HG02798 (cell line): ENCODE results near the gene IP6K2.
A peak's percentile ranks its signal among the peaks of the same experiment; 100 is the strongest.

Experiments
- ATAC-seq: cut with Tn5 transposase; IDR thresholded peaks from one replicate; pipeline ENCODE4 v1.9.1; 2021; ENCODE audit warnings: mild to moderate bottlenecking; ENCODE audit not compliant: unreplicated experiment, poor library complexity

The IP6K2 gene

DNA sequence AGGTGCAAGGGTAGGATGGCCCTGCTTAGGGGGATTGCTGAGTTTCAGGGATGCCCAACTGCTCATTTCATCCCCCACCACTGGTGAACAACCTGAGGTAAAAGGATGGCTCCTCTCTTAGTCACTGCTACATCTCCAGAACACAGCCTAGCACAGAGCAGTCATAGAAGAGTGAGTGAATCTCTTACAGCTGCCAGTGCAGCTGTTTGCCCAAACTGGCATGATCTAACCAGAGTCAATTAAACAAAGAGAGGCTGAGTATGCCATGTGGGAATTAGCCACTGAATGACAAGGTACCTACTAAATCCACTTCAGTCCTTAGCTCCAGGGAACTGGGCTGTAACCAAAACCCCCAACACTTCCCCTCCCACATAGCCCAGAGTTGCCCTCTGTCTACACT lies 24.5 kb downstream of the IP6K2 start:
- no peak for ATAC-seq

DNA sequence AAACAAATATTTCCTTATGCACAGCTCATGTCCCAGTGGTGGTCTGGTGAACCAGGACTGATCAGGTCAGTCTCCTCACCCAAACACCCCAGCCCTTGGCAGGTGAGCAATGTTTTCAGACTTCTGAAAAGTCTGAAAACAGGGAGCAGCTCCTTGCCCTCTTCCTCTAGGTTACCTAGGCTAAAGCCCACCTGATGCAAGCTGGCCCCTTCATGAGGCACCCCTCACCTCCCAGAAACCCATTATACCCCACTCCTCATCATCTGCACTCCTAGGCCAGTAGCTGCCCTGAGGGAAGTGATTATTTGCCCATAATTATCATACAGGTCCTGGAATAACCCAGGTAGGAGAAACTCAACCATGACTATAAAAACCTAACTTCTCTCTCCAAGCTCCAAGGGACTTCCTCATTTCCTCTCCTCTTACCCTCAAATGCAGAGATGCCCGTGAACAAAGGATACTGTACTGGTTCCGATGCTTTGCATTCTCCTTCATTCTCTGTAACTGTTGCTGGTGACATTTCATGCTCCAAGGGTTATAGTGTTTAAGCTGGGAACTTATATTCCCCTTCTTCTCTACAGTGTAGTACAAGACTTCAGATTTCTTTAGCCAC lies 26.1 kb downstream of the IP6K2 start:
- no peak for ATAC-seq

DNA sequence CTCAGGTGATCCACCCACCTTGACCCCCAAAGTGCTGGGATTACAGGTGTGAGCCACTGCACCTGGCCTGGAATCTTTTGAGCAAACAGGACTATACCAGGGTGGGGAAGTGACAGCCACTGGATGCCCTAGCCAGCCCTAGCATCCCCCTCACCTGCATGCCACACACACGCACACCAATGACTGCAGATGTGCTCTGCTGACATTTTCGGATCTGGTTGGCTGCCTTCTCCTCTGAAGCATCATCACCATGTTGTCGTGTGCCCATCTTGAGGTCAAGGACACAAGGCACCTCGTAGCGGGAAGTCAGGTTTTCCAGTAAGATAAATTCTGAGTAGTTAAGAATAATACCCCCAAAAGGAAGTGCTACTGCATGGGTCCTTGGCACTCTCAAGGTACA lies 27.6 kb downstream of the IP6K2 start:
- no peak for ATAC-seq

DNA sequence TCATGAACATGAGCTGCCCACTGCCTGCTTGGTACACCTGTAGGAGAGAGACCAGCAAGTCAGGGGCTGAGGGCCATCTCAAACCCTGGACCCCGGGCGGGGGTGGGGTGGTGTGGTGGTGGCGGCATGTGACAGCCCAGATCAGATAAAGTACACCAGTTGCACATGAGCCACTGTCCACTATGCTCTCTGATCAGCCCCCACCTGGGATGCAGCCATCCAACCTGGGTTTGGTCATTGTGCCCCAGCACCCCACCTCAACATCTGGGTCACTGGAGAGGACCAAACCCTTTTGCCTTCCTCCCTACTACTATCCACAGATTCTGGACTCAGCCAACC lies 28.3 kb downstream of the IP6K2 start:
- no peak for ATAC-seq

DNA sequence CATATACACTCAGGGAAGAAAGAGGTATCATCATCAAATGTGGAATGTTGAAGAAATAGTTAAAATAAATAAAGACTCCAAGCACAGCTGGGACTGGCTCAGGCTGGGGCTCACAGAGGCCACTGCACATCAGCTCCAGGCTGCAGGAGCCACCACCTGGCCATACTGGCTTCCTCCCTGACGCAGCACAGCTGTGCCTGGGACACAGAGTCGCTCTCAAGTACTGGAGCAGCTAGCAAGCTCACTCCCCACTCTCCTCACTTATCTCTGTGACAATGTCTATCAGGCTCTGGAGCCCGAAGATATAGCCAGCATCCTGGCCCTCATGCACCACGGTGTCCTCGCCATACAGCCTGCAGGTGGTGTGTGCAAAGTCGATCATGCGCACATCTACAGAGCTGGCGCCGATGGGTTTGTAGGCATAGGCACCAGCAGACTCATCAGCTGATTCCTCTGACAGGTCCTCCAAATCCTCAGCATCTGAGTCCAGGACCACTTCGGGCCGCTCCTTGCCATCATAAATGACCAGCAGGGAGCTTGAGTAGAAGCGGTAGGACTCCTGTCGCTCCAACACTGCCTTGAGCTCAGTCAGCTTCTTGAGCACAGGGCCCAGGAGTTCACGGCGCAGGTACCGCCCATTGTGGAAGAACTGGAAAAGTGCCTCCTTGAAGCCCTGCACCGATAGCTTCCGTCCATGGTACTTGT lies 28.8 kb downstream of the IP6K2 start:
- no peak for ATAC-seq

DNA sequence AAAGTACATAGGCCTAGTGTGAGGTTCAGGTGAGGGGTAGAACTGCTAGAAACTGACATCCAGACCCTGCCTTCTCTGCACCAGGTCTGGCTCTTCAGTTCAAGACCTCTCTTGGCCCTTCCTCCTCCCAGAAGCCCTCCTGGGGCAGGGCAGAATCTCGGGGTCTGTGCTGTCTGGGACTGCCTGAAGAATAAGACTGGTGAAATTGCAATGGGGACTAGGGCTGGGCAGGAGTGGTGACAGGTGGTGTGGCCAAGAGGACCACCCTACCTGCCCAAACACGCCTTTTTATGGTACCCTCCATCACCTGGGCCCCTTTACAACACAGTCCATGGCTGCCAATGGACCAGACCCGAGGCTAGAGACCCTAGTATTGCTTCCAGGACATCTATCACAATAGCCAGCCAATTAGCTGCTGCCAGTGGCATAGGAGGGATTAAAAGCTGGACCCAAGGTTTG lies 29.8 kb downstream of the IP6K2 start:
- ATAC-seq = no peak

DNA sequence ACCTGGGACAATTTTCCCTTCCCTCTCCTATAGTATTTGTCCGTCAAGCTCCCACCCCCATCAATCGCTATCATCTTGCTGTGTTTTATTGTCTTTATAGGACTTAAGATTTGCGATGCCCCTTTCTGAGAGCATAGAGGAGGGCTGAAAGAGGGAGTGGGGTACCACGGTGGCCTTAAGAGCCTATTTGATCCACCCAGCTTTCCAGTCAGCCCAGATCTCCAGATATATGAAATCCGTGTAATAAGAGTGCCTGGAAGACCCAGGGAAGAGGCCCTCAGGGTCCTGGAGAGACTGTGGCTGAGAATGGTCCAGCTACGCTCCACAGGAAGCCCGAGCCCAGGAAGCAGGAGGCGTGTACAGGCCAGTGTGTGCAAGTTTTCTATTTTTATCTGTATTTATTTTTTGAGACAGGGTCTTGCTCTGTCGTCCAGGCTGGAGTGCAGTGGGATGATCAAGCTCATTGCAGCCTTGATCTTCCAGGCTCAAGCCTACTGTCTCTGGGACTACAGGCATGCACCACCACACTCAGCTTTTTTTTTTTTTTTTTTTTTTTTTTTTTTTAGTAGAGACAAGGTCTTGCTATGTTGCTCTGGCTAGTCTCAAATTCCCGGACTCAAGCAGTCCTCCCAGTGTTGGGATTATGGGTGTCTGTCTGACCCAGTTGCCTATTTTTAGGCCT lies 30.3 kb downstream of the IP6K2 start:
- ATAC-seq = no peak

DNA sequence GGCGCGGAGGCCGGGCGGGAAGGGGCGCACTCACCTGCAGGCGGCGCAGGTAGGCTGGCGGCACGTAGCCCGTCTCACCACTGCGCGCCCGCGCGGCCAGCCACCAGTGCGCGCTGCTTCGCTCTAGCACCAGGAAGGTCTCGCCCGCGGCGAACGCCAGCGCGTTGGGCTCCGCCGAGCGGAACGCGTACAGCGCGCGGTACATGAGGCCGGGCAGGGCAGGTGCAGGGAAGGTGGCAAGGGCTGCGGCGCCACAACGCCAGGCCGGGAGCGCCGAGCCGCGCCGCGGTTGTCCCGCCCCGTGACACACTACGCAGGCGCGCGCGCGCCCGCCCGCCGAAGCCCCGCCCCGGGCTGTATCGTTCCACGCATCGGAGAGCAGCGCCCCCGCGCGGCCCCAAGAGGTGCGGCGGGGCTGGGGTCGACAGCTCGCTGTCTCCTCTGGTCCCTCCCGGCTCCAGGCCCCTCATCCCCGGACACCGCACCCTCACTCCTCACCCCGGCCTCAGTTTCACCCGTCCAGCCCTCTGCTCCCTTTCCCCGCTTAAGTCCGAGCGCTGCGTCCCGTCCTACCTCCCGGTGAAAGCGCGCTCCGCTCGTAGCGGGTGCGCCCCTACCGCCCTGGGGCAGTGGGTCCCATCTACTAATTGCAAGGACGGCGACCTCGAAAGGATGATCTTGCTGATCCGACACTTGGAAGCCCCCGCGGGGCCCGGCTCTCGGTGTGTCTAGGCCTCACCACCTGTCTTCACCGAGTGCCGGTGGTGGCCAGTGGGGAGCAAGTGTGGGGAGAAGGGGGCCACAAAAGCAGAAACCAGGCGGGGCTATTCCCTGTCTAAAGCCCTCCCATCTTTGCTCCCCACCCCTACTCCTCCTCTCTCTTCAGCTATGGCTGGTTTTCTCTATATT lies 31.2 kb downstream of the IP6K2 start, which contains the start of gene NCKIPSD:
Gene NCKIPSD, minus strand, starts transcription at position 313 of the 909 bp plus-strand sequence. Its CDS starts 108 bp downstream, at position 205.
- ATAC-seq = peak; percentile 88

DNA sequence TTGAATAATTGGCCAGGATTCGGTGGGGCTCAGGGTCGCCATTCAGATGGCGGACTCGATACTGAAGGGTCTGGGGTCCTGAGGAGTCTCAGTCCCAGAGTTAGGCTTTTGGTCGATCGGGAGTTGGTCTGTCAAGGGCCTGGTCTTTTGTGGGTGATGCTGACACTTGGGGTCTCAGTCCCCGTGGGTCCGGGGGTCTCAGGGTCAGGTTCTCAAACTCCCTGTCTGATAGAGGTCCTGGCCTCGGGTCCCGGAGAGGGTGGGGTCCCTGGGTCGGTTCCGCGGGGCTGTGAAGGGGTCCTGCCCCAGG lies 31.8 kb downstream of the IP6K2 start:
- ATAC-seq = no peak

DNA sequence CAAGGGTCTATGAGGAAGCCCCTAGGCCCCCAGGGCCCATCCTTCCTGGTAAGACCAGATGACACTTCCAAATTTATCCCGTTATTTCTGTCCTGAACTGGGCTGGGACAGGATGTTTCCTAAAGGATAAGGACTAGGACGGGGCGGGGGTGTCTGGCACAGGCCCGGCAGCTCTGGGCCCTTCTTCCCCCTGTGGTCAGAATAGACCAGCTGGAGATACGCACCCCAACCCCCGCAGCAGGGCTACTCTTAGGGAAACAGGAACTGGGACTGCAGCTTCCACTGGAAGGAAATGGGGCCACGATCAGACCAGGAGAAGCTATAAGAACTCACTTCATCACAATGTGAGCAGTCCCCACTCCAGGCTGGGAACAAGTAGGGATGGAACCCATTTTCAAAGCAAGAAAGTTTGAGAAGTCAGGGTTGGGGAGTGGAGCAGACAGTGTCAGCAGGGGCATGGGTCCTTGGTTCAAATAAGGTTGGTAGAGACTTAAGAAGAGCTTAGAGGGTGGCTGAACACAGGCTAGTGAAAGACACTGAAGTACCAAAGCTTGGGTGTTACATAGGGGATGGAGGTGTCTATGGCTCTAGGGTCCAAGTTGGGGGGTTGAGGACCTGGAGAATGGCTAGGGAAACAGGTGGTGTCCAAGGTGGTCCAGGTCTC lies 32.4 kb downstream of the IP6K2 start:
- ATAC-seq = no peak

DNA sequence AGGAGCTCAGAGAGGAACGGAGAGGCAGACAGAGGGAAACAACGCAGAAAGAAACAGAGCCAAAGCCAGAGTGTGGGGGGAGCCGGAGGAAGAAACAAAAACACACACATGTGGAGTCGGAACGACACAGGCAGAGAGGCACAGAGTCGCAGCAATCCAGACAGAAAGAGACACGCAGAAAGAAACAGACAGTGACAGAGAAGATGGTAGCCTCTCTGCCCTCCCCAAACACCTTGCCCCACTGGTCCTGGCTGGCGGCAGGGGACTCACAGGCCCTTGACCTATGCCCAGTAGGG lies 33.0 kb downstream of the IP6K2 start:
- ATAC-seq = no peak

DNA sequence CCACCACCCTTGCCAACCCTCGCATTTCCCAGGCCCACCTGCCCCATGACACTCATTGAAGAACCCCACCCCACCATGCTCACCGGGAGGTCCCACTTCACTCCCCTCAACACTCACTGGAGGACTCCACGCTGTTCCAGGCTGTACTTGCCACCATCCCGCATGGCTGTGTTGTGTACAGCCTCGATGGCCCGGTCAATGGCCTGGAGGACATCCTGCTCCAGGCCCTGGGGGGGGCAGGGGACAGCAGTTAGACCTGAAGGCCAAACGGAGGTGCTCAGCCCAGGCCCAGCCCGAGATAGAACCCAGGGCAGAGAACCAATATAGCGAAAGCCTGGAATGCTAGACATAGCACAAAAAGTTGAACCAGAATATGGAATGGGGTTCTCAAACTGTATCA lies 34.2 kb downstream of the IP6K2 start:
- no peak for ATAC-seq

DNA sequence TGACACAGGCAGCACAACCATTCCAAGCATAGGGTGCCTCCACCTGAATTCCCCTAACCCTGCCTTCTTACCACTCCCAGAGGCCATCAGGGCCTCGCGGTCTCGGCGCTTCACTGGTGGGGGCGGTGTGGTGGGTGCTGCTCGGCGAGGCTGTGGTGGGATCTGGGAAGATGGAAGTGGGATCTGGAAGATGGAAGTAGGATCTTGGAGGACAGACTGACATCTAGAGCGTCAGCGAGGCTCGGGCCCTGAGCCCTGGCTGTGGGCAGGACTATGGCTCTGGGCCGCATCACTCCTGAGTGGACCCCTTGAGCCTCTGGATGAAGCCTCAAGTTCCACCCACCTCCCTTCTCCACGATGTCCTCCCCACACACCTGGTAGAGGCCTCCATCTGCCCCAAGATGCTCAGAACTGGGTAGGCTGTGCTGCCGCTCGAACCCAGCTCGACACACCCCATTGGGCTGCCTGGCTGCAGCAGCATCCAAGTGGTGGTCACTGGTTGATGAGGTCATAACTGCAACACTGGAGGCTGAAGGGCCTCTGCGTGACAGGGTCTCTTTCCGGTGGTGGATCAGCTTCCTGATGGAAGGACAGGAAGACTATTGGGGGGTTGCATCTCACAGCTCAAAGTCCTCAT lies 34.9 kb downstream of the IP6K2 start:
- no peak for ATAC-seq

DNA sequence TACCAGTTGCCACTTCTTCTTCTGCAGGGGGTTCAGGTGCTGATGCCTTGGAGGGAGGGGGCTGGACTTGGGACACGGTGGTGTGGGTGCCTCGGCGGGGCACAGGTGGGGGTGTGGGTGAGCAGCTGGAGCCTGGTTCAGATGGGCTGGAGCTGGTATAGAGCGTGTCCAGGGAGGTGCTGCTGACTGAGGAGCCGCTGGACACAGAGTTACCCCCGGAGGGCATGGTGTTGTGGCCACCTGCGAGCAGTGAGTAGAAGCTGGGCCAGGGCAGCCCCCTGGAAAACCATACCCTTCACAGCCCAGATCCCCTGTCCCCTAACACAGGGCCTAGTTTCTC lies 35.5 kb downstream of the IP6K2 start:
- ATAC-seq = no peak

DNA sequence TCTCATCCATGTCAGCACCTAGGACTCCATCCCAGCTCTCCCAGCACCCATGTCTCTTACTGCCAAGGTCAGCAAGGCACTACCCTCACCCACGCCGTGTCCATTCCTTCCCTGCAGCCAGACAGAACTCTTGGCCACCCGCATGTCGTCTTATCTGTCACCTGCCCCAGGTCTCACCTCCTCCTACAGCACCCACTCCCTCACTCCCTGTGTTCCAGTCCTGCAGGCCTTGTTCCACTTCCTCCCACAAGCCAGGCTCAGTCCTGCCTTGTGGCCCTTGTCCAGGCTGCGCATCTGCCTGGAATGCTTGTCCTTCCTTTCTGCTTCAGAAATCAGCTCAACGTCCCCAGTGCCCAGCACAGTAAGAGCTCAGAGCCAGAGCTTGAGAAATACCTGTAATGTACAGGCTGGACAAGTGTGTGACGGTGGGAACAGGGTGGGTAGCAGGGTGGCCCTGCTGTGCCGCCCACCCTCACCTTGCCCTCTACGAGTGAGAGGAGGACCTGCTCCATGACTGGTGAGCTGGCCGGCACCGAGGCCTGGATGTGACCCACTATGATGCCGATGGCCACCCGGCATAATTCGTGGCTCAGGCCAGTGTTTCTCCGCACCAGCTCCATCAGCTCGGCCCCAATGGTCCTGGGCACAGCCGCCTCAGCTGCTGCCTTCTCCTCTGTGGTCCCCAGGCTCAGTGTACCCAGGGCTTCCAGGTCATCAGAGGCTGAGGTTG lies 36.0 kb downstream of the IP6K2 start:
- ATAC-seq = no peak

DNA sequence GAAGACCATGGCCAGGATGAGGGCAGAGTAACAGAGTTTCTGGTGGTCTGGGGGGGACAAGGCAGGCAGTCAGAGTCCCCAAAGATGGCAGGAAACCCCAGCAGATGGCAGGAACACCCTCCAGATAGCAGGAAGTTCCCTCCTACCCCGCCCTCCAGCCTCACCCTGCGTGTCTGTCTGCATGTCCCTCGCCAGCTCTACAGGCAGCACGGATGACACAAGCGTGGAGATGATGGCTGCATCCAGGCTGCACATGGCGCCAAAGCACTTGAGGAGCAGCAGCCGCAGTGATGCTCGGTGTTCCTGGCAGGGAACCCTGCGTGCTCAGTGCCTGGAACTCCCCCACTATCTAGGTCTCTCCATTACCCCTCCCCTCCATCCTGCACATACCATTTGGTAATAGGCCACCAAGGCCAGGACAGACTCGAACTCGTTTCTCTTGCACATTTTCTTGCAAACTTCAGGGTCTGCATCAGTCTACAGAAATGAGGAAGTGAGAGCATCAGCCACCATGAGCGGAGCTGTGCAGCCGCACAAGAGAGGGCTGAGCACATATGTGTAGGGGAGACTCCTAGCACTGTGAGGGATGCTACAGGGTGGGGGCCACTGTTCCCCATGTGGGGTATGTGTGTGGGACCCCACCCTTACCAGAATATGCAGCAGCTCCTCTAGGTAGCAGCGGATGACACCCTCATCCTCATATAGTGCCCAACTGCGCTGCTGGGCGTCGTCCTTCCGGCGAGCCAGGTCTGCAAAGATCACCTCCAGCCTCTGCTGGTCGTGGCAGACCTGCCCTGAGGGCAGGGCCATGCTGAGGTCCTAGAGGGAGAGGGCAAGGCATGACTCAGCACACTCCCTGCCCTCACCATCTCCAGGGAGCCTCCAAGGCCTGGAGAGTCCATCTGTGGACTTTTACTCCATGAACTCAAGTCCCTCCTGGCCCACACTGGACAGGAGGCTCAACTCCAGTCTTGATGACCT lies 37.3 kb downstream of the IP6K2 start:
- no peak for ATAC-seq

DNA sequence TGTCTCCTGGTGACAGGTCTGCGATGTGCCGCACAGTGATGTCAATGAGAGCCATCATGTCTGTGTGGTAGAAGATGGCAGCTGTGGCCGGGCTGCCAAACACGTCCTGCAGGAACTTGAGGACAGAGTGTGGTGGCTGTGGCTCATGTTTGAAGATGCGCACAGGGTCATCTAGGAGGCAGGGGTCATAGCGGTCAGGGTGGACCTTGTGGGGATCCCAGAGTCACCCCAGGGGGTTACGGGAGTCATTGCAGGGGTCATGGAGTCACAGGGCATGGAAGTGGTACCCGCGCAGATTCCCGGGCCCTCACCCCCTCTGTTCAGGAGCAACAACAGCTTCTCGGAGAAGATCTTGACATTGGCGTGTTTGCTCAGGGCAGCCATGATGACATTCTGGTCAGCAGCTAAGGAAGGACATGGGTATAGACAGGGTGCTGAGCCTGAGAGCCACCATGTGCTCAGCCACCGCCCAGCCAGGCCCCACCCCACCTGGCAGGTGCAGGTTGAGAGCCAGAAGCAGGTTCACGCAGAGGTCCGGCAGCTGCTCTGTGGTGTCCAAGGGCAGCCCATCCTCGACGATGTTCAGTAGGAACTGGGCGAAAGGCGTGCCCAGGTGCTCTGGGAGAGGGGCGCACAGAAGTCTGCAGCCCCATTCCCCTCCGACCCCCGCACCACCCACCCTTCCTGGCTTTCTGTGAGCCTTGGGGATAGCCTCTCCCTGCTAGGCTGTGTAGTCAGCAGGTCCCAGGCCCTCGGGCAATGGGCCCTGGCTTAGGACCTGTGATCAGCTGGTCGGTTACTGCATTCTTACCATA lies 38.2 kb downstream of the IP6K2 start:
- no peak for ATAC-seq

DNA sequence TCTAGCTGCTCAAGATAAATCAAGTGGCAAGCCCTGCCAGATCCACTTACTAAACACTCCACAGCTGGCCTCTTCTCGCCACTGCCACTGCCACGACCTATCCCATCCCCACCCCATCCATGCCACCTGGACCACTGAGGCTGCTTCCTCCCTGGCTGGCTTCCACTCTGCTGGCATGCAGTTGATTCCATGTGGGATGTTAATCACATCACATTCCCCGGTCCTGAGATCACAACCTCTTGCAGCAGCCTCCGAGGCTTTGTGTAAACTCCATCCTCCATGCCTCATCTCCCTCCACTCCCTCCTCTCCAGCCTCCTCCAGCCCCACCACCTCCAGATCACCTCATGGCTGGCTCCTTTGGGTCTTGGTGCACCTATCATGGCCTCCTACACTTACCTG lies 39.0 kb downstream of the IP6K2 start:
- ATAC-seq = no peak
